NT2/D1 (cell line): ENCODE measurements around the gene MFSD6.

Experiments used
- SUZ12 ChIP-seq: IDR thresholded peaks from 2 replicates; pipeline ENCODE4 v1.6.1; 2011; ENCODE audit not compliant: insufficient read length, insufficient read depth; ENCODE audit errors: extremely low read depth
- YY1 ChIP-seq: IDR thresholded peaks from 2 replicates; pipeline ENCODE4 v1.6.1; 2011; ENCODE audit not compliant: insufficient read length, insufficient read depth
- ZNF274 ChIP-seq: IDR thresholded peaks from 2 replicates; pipeline ENCODE4 v1.6.1; 2011; ENCODE audit warnings: mild to moderate bottlenecking, low read depth, low read length

DNA sequence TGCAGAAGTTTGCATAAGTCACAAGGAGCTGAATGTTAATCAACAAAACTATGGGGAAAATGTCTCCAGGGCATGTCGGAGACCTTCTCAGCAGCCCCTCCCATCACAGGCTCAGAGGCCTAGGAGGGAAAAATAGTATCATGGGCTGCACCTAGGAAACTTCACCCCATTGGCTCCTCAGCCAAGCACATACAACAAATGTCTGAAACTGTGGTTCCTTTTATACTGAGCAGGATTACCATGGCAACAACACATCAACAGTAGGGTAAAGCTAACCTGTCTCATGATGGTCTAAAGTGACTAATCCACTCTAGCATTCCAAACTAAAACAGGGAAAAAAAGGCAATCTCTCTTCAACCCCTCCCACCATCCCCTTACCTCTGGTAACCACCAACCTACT, 129.6 kb downstream of the MFSD6 start:
- no peak for TF ChIP-seq SUZ12
- TF ChIP-seq YY1, result no peak
- no peak for TF ChIP-seq ZNF274
